Brain microvascular endothelial cell (primary cell): ENCODE results near the gene ARR3.
"Not testable (repeated sequence)": the region's sequence is repeated elsewhere in the genome, so short reads cannot be mapped to it uniquely, and the experiment has no call there.

Source experiments
- DNase-seq: peaks from one replicate; pipeline ENCODE4 v3.0.0-alpha.2; 2020
- H3K27ac ChIP-seq: fragments of 250-450 bp; sonication (Bioruptor Pico); 2 replicates; pipeline ENCODE4 v1.5.1; 2020; ENCODE audit warnings: mild to moderate bottlenecking, moderate library complexity
- H3K27me3 ChIP-seq: fragments of 250-450 bp; sonication (Bioruptor Pico); replicated peaks from 2 replicates; pipeline ENCODE4 v1.5.1; 2020; ENCODE audit warnings: mild to moderate bottlenecking
- H3K36me3 ChIP-seq: fragments of 250-450 bp; sonication (Bioruptor Pico); replicated peaks from 2 replicates; pipeline ENCODE4 v1.5.1; 2020; ENCODE audit warnings: mild to moderate bottlenecking
- H3K4me3 ChIP-seq: 2 replicates; pipeline ENCODE4 v1.5.1; 2011; ENCODE audit warnings: low read depth, mild to moderate bottlenecking, control low read depth, low read length, moderate library complexity
- in situ Hi-C: cut with HindIII; loops from 2 replicates; pipeline ENCODE4 v1.10.0; 2017; ENCODE audit warnings: low sequenced_read_pairs, low pct_ligation_motif_present
- TF ChIP-seq, protein P1 (sequence below): IDR thresholded peaks from 2 replicates; pipeline ENCODE4 v1.5.1; 2011; ENCODE audit warnings: low read depth, mild to moderate bottlenecking, moderate library complexity, low read length, control low read depth, inconsistent platforms; ENCODE audit errors: missing control alignments

Gene ARR3

GRCh38 chrX:70262952-70263567 lies 5.1 kb upstream of the ARR3 start:
- H3K36me3 ChIP-seq, result no peaks in the 10 kb centered on the region
- TF ChIP-seq, protein P1, sequence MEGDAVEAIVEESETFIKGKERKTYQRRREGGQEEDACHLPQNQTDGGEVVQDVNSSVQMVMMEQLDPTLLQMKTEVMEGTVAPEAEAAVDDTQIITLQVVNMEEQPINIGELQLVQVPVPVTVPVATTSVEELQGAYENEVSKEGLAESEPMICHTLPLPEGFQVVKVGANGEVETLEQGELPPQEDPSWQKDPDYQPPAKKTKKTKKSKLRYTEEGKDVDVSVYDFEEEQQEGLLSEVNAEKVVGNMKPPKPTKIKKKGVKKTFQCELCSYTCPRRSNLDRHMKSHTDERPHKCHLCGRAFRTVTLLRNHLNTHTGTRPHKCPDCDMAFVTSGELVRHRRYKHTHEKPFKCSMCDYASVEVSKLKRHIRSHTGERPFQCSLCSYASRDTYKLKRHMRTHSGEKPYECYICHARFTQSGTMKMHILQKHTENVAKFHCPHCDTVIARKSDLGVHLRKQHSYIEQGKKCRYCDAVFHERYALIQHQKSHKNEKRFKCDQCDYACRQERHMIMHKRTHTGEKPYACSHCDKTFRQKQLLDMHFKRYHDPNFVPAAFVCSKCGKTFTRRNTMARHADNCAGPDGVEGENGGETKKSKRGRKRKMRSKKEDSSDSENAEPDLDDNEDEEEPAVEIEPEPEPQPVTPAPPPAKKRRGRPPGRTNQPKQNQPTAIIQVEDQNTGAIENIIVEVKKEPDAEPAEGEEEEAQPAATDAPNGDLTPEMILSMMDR, result peak; percentile 75
- no peak overlapping the region for H3K27ac ChIP-seq
- no peaks in the 10 kb centered on the region for H3K27me3 ChIP-seq
- no peak overlapping the region for H3K4me3 ChIP-seq
- in situ Hi-C loops, result no loop called here
- DNase-seq, result peak; percentile 20

GRCh38 chrX:70264784-70265183 lies 3.4 kb upstream of the ARR3 start:
- Histone ChIP-seq H3K27ac (no peak overlapping the region), H3K27me3 (no peaks in the 10 kb centered on the region), H3K36me3 (no peaks in the 10 kb centered on the region), H3K4me3 (no peak overlapping the region)
- no peak for DNase-seq
- in situ Hi-C loops, result no loop called here
- TF ChIP-seq, protein P1, result no peak

- H3K36me3 ChIP-seq, H3K4me3 ChIP-seq, DNase-seq, H3K27ac ChIP-seq, in situ Hi-C loops, H3K27me3 ChIP-seq: not testable (repeated sequence)
Measured at GRCh38 chrX:70274029-70274428, 5.9 kb downstream of the ARR3 start.

- H3K27me3 ChIP-seq, result no peaks in the 10 kb centered on the region
- TF ChIP-seq, protein P1, result no peak
- no peak overlapping the region for H3K4me3 ChIP-seq
- no peaks in the 10 kb centered on the region for H3K36me3 ChIP-seq
- H3K27ac ChIP-seq, result no peak overlapping the region
- in situ Hi-C loops, result no loop called here
- no peak for DNase-seq
Measured at GRCh38 chrX:70279081-70279480, 10.9 kb downstream of the ARR3 start.

DNA sequence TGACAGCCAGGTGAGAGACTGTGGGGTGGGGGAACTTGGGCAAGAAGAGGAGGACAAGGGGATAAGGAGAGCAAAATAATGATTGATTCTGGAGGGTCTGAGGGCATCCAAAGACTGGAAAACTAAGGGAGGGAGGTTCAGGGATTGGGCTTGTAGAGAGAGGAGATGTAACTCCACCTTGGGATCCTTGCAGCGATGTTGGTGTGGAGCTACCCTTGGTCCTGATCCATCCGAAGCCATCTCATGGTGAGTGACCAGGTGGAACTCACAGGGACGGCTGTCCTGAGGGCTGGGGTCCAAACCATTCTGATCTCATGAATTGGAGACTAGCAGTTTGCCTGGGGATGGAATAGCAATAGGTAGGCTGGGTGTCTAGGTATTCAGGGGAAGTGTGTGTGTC lies 12.4 kb downstream of the ARR3 start:
- Histone ChIP-seq H3K4me3 (no peak overlapping the region), H3K27me3 (no peaks in the 10 kb centered on the region), H3K36me3 (no peaks in the 10 kb centered on the region), H3K27ac (no peak overlapping the region)
- TF ChIP-seq, protein P1, result no peak
- no peak for DNase-seq
- in situ Hi-C loops, result no loop called here

DNA sequence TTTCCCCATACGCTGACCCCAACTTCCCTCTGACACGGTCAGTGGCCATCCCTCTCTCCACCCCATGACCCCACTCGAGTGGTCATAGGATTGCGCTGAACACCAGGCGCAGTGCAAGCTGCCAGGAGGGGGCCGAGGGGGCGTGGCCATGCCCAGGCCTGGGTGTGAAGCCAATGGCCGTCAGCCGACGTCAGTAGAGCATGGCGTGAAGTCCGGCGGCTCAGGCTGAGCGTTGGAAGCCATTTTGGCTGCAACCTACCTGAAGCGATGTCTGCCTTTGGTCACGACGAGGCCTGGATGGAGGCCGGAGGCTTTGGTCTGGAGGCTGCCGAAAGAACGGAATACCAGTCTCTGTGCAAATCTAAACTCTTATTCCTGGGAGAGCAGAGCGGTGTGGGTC lies 13.8 kb downstream of the ARR3 start, which contains the start of gene RAB41:
TSS of gene RAB41 (plus strand) at position 222 of the 400 bp plus-strand sequence. CDS start at position 268, 46 bp downstream.
- H3K27me3 ChIP-seq, result no peaks in the 10 kb centered on the region
- DNase-seq, result no peak
- no peak within 1 kb of the TSS for H3K4me3 ChIP-seq

More for the DNA sequence above, 13.8 kb downstream of the ARR3 start, which contains the start of gene RAB41:
- Histone ChIP-seq H3K36me3 (peaks cover under 1% of the 10 kb centered on the region), H3K27ac (no peak within 1 kb of the TSS)
- TF ChIP-seq, protein P1, result no peak
- in situ Hi-C loops, result no loop called here
